Activated B cell treated with CpG ODN at 0.5 μM for 24 hours (primary cell): ENCODE measurements around the gene SLC16A7. TPM values are rescaled to one million over a fixed set of nuclear protein-coding genes. Genes with fewer than 3 reads are reported as not detected.

Experiments used
- ATAC-seq: fragments of 200-7000 bp; cut with Tn5 transposase; one replicate; pipeline ENCODE4 v1.10.0; 2021; ENCODE audit warnings: low read depth, mild to moderate bottlenecking, moderate library complexity
- CTCF ChIA-PET: fragments of 350-600 bp; sonication (Branson Sonifier 250); formaldehyde crosslinking; loops from one replicate; lab custom pipeline; 2021; ENCODE audit warnings: antibody characterized with exemption; lab: Charles Lee
- POLR2A ChIA-PET: fragments of 350-600 bp; sonication (Branson Sonifier 250); formaldehyde crosslinking; loops from one replicate; lab custom pipeline; 2021; ENCODE audit warnings: antibody characterized with exemption; lab: Charles Lee
- DNase-seq: peaks from one replicate; pipeline ENCODE4 v3.0.0; 2022
- H3K27ac Mint-ChIP-seq: one replicate; pipeline ENCODE4 v1.8.0; 2020; ENCODE audit warnings: mixed read lengths
- H3K27me3 Mint-ChIP-seq: one replicate; pipeline ENCODE4 v1.8.0; 2021; ENCODE audit warnings: mixed read lengths
- H3K36me3 Mint-ChIP-seq: one replicate; pipeline ENCODE4 v1.8.0; 2021; ENCODE audit warnings: low read depth, mixed read lengths
- H3K4me1 Mint-ChIP-seq: one replicate; pipeline ENCODE4 v1.8.0; 2021; ENCODE audit warnings: mixed read lengths
- H3K4me3 Mint-ChIP-seq: one replicate; pipeline ENCODE4 v1.8.0; 2020; ENCODE audit warnings: mild to moderate bottlenecking, mixed read lengths
- H3K9me3 Mint-ChIP-seq: one replicate; pipeline ENCODE4 v1.8.0; 2020; ENCODE audit warnings: mixed read lengths
- CTCF ChIP-seq: fragments of 200-600 bp; IDR thresholded peaks from one replicate; pipeline ENCODE4 v1.8.0; 2022; ENCODE audit warnings: antibody characterized with exemption, mild to moderate bottlenecking
- intact Hi-C: fragments of 100-400 bp; cut with micrococcal nuclease; formaldehyde crosslinking; loops from one replicate; pipeline ENCODE4 v1.15.1; 2024
- total RNA-seq: library from RNA; stranded (reverse); gene quantifications from 2 replicates; pipeline ENCODE4 v1.2.3, GENCODE V29; 2022

SLC16A7 gene
- total RNA-seq, 1 donor from 2014 or later: 22.4 TPM

- DNase-seq (no peak), ATAC-seq (no peak)
- intact Hi-C loops: no loop called here
- CTCF ChIA-PET: no interaction called here
- POLR2A ChIA-PET: no interaction called here
- no peak for TF ChIP-seq CTCF
- Mint-ChIP-seq H3K9me3 (no peaks in the 10 kb centered on the region), H3K36me3 (peaks cover 5% of the 10 kb centered on the region), H3K4me3 (no peak overlapping the region), H3K27ac (no peak overlapping the region), H3K27me3 (no peaks in the 10 kb centered on the region), H3K4me1 (peaks cover 33% of the 10 kb centered on the region)
Measured at GRCh38 chr12:59632408-59632807, 36.6 kb downstream of the SLC16A7 start.

GRCh38 chr12:59634254-59634653 is 38.4 kb downstream of the SLC16A7 start:
- ChIA-PET POLR2A (no interaction called here), CTCF (no interaction called here)
- Mint-ChIP-seq H3K27me3 (no peaks in the 10 kb centered on the region), H3K4me3 (no peak overlapping the region), H3K9me3 (no peaks in the 10 kb centered on the region), H3K4me1 (peaks cover 36% of the 10 kb centered on the region), H3K27ac (no peak overlapping the region), H3K36me3 (peaks cover 3% of the 10 kb centered on the region)
- no peak for TF ChIP-seq CTCF
- no peak for DNase-seq
- no peak for ATAC-seq
- intact Hi-C loops: loop anchor here (2.0 kb wide), 1 partner anchor 13 kb away; no protein-coding TSS in a partner anchor

- H3K4me3 Mint-ChIP-seq: no peak overlapping the region
- POLR2A ChIA-PET: interaction anchor here (0.7 to 0.9 kb wide), 2 partner anchors 40 to 41 kb away, joined by 3 to 4 read pairs; partner anchors contain the start of gene SLC16A7
- H3K36me3 Mint-ChIP-seq: peaks cover 5% of the 10 kb centered on the region
- intact Hi-C loops: no loop called here
- H3K9me3 Mint-ChIP-seq: no peaks in the 10 kb centered on the region
- H3K27ac Mint-ChIP-seq: peak overlapping the region; percentile 35
- DNase-seq (no peak), ATAC-seq (peak; percentile 52)
- peaks cover 41% of the 10 kb centered on the region for H3K4me1 Mint-ChIP-seq
- CTCF ChIA-PET: no interaction called here
- H3K27me3 Mint-ChIP-seq: no peaks in the 10 kb centered on the region
- no peak for TF ChIP-seq CTCF
Measured at GRCh38 chr12:59636945-59637691, 41.3 kb downstream of the SLC16A7 start.

GRCh38 chr12:59637692-59638070 is 41.9 kb downstream of the SLC16A7 start:
- peaks cover 11% of the 10 kb centered on the region for H3K36me3 Mint-ChIP-seq
- no peak for TF ChIP-seq CTCF
- intact Hi-C loops: no loop called here
- no peaks in the 10 kb centered on the region for H3K27me3 Mint-ChIP-seq
- no peak for ATAC-seq
- H3K9me3 Mint-ChIP-seq: no peaks in the 10 kb centered on the region
- no peak overlapping the region for H3K4me3 Mint-ChIP-seq
- H3K4me1 Mint-ChIP-seq: peaks cover 46% of the 10 kb centered on the region
- CTCF ChIA-PET: no interaction called here
- POLR2A ChIA-PET: no interaction called here
- peak overlapping the region; percentile 54 for H3K27ac Mint-ChIP-seq
- DNase-seq: no peak

- POLR2A ChIA-PET: no interaction called here
- DNase-seq (no peak), ATAC-seq (no peak)
- CTCF ChIA-PET: no interaction called here
- H3K27me3 Mint-ChIP-seq: no peaks in the 10 kb centered on the region
- H3K9me3 Mint-ChIP-seq: peaks cover 21% of the 10 kb centered on the region
- TF ChIP-seq CTCF: no peak
- H3K36me3 Mint-ChIP-seq: peaks cover 51% of the 10 kb centered on the region
- H3K4me1 Mint-ChIP-seq: peaks cover 24% of the 10 kb centered on the region
- intact Hi-C loops: no loop called here
- H3K27ac Mint-ChIP-seq: no peak overlapping the region
- no peak overlapping the region for H3K4me3 Mint-ChIP-seq
Measured at GRCh38 chr12:59643550-59643949, 47.7 kb downstream of the SLC16A7 start.
